Muscle of leg (tissue), 11 donors: ENCODE measurements around the gene JAZF1. TPM values are rescaled to one million over a fixed set of nuclear protein-coding genes. Genes with fewer than 3 reads are reported as not detected.

ENCODE experiments used
- DNase-seq: peaks from one replicate; pipeline ENCODE4 v3.0.0; 2013
- H3K27ac ChIP-seq: one replicate; pipeline ENCODE4 v1.5.1; 2013; ENCODE audit warnings: mild to moderate bottlenecking, low read length, control low read depth
- H3K27me3 ChIP-seq: one replicate; pipeline ENCODE4 v1.6.1; 2013; ENCODE audit warnings: low read length; ENCODE audit not compliant: control insufficient read depth, insufficient read depth
- H3K36me3 ChIP-seq: one replicate; pipeline ENCODE4 v1.6.1; 2013; ENCODE audit warnings: low read length; ENCODE audit not compliant: control insufficient read depth, insufficient read depth
- H3K4me1 ChIP-seq: one replicate; pipeline ENCODE4 v1.6.1; 2013; ENCODE audit warnings: low read length; ENCODE audit not compliant: control insufficient read depth, insufficient read depth
- H3K4me3 ChIP-seq: one replicate; pipeline ENCODE4 v1.5.1; 2013; ENCODE audit warnings: low read length, control low read depth
- H3K9me3 ChIP-seq: replicated peaks from 2 replicates; pipeline ENCODE4 v1.6.1; 2013; ENCODE audit warnings: low read depth, low read length; ENCODE audit not compliant: control insufficient read depth
- WGBS: methylation state at CpG from one replicate; pipeline ENCODE4 v1.1.5; 2013; ENCODE audit warnings: missing lambda C conversion rate; ENCODE audit not compliant: insufficient coverage; 5-methylcytosine and 5-hydroxymethylcytosine counted together
- polyA plus RNA-seq, 8 donors: library from polyadenylated mRNA; unstranded; fragments of 120-200 nt; gene quantifications; one replicate each; pipeline versions ENCODE4 v1.2.1 to v1.2.3, GENCODE V29; 2013; ENCODE audit warnings: inconsistent platforms in 1 of 8, low replicate concordance in 1 of 8; ENCODE audit not compliant: insufficient read length in 8 of 8, insufficient read depth in 1 of 8
- total RNA-seq: library from RNA; stranded (reverse); fragments of 120-200 nt; gene quantifications from one replicate; pipeline ENCODE4 v1.2.4, GENCODE V29; 2013

Gene JAZF1
- total and polyA plus RNA-seq, 9 donors, result 12.7 to 30.3 (median 28.1) TPM

GRCh38 chr7:28112883-28113540 lies 67.6 kb downstream of the JAZF1 start:
- 76% methylated on average over 10 of the region's 14 CpGs for WGBS
- Histone ChIP-seq H3K4me3 (no peak overlapping the region), H3K4me1 (peaks cover 10% of the 10 kb centered on the region), H3K36me3 (no peaks in the 10 kb centered on the region), H3K27me3 (no peaks in the 10 kb centered on the region), H3K27ac (no peak overlapping the region), H3K9me3 (no peaks in the 10 kb centered on the region)
- DNase-seq, result no peak

- Histone ChIP-seq H3K4me1 (peaks cover 14% of the 10 kb centered on the region), H3K9me3 (no peaks in the 10 kb centered on the region), H3K36me3 (no peaks in the 10 kb centered on the region), H3K27me3 (no peaks in the 10 kb centered on the region), H3K4me3 (no peak overlapping the region), H3K27ac (no peak overlapping the region)
- DNase-seq, result no peak
- no CpG with 5 or more reads among the region's 3 CpGs for WGBS
Measured at GRCh38 chr7:28112467-28112866, 68.1 kb downstream of the JAZF1 start.

GRCh38 chr7:28112012-28112411 lies 68.6 kb downstream of the JAZF1 start:
- Histone ChIP-seq H3K4me3 (no peak overlapping the region), H3K4me1 (peaks cover 14% of the 10 kb centered on the region), H3K27me3 (no peaks in the 10 kb centered on the region), H3K36me3 (no peaks in the 10 kb centered on the region), H3K9me3 (no peaks in the 10 kb centered on the region), H3K27ac (no peak overlapping the region)
- WGBS, result 60% methylated on average over 2 of the region's 3 CpGs
- DNase-seq, result peak; percentile 92

GRCh38 chr7:28110427-28111012 lies 70.1 kb downstream of the JAZF1 start:
- H3K27ac ChIP-seq, result no peak overlapping the region
- no peaks in the 10 kb centered on the region for H3K27me3 ChIP-seq
- H3K9me3 ChIP-seq, result no peaks in the 10 kb centered on the region
- H3K36me3 ChIP-seq, result no peaks in the 10 kb centered on the region
- H3K4me3 ChIP-seq, result no peak overlapping the region
- DNase-seq, result no peak
- peaks cover 23% of the 10 kb centered on the region for H3K4me1 ChIP-seq
- 100% methylated on average over 1 of the region's 4 CpGs for WGBS

- H3K27ac ChIP-seq, result no peak overlapping the region
- DNase-seq, result no peak
- H3K4me3 ChIP-seq, result no peak overlapping the region
- H3K9me3 ChIP-seq, result no peaks in the 10 kb centered on the region
- H3K36me3 ChIP-seq, result no peaks in the 10 kb centered on the region
- no CpG with 5 or more reads among the region's 3 CpGs for WGBS
- no peaks in the 10 kb centered on the region for H3K27me3 ChIP-seq
- peaks cover 29% of the 10 kb centered on the region for H3K4me1 ChIP-seq
Measured at GRCh38 chr7:28108747-28109146, 71.8 kb downstream of the JAZF1 start.

DNA sequence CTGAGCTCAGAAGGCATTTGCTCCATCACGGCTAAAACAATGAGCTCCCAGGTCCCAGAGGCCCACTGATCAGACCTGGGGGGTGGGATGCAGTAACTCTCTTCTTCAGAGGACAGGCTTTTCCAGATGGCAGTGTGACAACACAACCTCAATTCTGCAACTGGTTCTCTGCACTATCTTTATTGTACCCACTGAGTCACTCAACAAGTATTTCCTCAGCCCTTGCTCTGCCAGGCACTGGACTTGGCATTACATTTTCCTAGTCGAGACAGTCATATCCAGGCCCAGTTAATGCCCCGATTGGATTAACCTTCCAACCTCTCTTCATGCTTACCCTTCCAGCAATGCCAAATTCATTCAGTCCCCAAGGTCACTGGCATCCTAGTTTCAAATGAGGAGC lies 72.6 kb downstream of the JAZF1 start:
- H3K36me3 ChIP-seq, result no peaks in the 10 kb centered on the region
- H3K4me3 ChIP-seq, result no peak overlapping the region
- H3K27ac ChIP-seq, result peak overlapping the region; percentile 13
- DNase-seq, result no peak
- no peaks in the 10 kb centered on the region for H3K27me3 ChIP-seq
- no peaks in the 10 kb centered on the region for H3K9me3 ChIP-seq
- peaks cover 30% of the 10 kb centered on the region for H3K4me1 ChIP-seq
- WGBS, result 68% methylated on average over 3 of the region's 3 CpGs

DNA sequence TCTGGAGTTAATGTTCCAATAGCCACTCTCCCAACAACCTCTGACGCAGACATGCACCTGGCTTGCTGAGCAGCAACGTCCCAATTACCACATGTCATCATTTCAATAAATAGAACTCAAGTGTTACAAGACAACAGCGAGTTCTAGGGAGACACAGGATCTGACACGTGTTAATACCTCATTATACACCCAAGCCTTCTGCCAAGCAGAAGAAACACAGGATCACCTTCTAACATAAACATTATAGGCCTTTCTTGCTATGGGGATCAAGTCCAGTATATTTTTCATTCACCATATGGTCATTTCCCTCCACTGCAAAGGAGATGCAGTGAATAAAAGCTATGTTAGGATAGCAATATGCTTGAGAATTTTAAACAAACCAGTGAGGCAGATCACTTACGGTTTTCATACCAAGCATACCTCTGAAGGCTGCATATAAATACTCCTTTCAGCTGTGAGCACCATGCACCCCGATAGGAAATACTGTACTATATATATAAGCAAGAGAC lies 74.2 kb downstream of the JAZF1 start:
- Histone ChIP-seq H3K27me3 (no peaks in the 10 kb centered on the region), H3K9me3 (no peaks in the 10 kb centered on the region), H3K27ac (peak overlapping the region; percentile 83), H3K4me1 (peaks cover 26% of the 10 kb centered on the region), H3K36me3 (no peaks in the 10 kb centered on the region), H3K4me3 (no peak overlapping the region)
- peak; percentile 80 for DNase-seq
- 14% methylated on average over 1 of the region's 6 CpGs for WGBS

- no peak overlapping the region for H3K4me3 ChIP-seq
- H3K27ac ChIP-seq, result peak overlapping the region; percentile 83
- no peaks in the 10 kb centered on the region for H3K36me3 ChIP-seq
- DNase-seq, result no peak
- WGBS, result 64% methylated on average over 3 of the region's 6 CpGs
- H3K9me3 ChIP-seq, result no peaks in the 10 kb centered on the region
- H3K27me3 ChIP-seq, result no peaks in the 10 kb centered on the region
- H3K4me1 ChIP-seq, result peaks cover 26% of the 10 kb centered on the region
Measured at GRCh38 chr7:28105234-28105633, 75.4 kb downstream of the JAZF1 start.

GRCh38 chr7:28104811-28105210 lies 75.8 kb downstream of the JAZF1 start:
- WGBS, result no CpG with 5 or more reads among the region's 4 CpGs
- H3K4me3 ChIP-seq, result no peak overlapping the region
- peaks cover 26% of the 10 kb centered on the region for H3K4me1 ChIP-seq
- no peaks in the 10 kb centered on the region for H3K9me3 ChIP-seq
- peak overlapping the region; percentile 83 for H3K27ac ChIP-seq
- no peak for DNase-seq
- no peaks in the 10 kb centered on the region for H3K36me3 ChIP-seq
- no peaks in the 10 kb centered on the region for H3K27me3 ChIP-seq

GRCh38 chr7:28104041-28104541 lies 76.5 kb downstream of the JAZF1 start:
- Histone ChIP-seq H3K4me3 (no peak overlapping the region), H3K9me3 (no peaks in the 10 kb centered on the region), H3K4me1 (peaks cover 26% of the 10 kb centered on the region), H3K27me3 (no peaks in the 10 kb centered on the region), H3K36me3 (no peaks in the 10 kb centered on the region), H3K27ac (no peak overlapping the region)
- DNase-seq, result no peak
- WGBS, result 39% methylated on average over 3 of the region's 3 CpGs
